GM19438 (cell line): ENCODE data around the gene PCK2.

ENCODE experiments used
- ATAC-seq: cut with Tn5 transposase; IDR thresholded peaks from one replicate; pipeline ENCODE4 v1.9.1; 2021; ENCODE audit warnings: low read depth; ENCODE audit not compliant: unreplicated experiment

Gene PCK2

DNA sequence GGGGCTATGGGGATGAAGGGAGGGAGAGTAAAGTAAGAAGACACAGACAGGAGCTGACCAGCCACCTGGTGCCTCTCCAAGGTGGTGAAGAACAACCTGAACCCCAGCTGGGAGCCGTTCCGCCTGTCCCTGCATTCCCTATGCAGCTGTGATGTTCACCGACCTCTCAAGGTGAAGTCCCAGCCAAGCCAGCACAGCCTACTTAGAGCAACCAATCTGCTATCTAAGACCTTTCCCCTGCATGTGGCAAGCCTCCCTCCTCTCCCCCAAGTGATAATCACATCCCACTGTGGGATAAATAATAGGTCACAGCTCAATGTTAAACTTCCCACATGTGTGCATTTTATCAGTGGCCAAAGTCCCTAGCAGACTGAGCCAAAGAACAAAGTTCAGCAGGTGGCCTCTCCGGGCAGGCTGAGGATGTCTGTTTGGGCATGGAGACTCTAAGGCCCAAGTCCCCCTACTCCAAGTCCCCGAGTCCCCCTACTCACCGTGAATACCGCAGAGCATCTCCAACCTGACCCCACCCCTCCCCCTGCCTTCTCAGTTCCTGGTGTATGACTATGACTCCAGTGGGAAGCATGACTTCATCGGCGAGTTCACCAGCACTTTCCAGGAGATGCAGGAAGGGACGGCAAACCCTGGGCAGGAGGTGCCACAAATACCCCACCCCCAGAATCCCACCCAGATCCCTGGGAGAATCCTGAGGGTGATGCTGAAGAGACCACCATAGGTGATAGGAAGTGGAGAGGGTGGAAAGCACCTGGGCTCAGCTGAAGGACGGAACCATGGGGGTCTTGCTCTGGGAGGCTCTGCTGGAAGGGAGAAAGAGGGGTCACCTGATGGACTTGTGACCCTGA, 19.3 kb upstream of the PCK2 start:
- ATAC-seq: no peak

DNA sequence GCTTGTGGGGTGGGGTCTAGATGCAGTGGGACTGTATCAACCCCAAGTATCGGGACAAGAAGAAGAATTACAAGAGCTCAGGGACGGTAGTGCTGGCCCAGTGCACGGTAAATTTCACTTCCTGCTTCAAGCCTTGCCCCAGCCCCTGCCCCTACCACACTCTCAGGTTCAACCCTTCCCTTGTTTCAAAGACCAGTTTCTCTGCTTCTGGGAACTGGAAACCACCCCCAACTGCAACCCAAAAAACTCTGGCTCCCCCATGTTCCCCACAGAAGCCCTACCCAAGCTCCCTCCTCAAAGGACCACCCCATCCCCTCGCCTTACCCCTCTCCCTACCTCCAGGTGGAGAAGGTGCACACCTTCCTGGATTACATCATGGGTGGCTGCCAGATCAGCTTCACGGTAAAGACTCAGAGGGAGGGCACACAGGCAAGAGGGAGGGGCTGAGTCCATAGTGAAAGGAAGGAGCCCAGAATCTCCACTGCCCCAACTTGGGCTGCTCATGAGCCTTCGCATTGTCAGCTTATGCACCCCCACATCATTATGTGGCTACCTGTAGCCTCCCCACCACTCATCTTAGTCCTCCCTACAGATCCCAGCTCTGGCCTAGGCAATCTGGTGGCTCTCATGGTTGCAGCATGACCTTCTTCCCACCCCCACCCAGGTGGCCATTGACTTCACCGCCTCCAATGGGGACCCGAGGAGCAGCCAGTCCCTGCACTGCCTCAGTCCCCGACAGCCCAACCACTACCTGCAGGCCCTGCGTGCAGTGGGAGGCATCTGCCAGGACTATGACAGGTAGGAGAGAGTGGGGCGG, 18.4 kb upstream of the PCK2 start:
- ATAC-seq: peak; percentile 70

DNA sequence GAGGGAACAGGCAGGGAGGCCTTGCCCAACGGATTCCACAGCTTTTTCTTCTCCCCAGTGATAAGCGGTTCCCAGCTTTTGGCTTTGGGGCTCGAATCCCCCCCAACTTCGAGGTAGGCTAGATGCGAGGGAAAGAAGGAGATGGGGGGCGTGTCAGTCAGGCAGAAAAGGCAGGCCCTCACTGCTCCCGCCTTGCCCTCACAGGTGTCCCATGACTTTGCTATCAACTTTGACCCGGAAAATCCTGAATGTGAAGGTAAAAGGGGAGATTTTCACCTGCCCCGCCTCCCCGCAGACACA, 17.9 kb upstream of the PCK2 start:
- ATAC-seq: no peak

DNA sequence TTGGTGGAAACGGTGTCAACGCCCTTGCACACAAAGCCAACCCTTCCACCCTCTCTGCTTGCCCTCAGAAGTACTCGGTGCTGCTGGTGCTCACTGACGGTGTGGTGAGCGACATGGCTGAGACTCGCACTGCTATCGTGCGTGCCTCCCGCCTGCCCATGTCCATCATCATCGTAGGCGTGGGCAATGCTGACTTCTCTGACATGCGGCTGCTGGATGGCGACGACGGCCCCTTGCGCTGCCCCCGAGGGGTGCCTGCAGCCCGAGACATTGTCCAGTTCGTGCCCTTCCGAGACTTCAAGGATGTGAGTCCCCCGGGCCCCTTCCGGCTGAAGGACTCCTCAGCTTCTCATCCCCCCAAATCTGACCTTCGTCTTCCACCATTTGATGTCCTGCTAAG, 17.0 kb upstream of the PCK2 start:
- ATAC-seq: no peak

DNA sequence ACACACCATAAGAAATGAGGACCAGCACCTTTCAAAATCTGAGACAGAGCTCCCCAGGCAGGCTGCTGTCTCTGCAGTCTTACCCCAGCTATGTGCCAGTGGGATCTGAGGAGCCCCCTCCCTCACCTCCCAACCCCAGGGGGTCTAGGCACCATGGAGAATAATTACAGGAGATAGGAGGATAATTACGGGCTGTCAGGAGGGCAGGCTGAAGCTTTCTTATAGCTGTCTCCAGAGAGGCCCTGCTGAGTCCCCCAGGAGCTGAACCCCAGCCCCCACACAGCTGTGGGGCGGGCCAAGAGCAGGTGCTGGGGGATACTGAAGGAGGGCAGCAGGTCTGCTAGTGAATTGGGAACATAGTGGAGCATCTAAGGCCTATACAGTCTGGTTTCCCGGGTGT, 16.0 kb upstream of the PCK2 start:
- ATAC-seq: no peak

DNA sequence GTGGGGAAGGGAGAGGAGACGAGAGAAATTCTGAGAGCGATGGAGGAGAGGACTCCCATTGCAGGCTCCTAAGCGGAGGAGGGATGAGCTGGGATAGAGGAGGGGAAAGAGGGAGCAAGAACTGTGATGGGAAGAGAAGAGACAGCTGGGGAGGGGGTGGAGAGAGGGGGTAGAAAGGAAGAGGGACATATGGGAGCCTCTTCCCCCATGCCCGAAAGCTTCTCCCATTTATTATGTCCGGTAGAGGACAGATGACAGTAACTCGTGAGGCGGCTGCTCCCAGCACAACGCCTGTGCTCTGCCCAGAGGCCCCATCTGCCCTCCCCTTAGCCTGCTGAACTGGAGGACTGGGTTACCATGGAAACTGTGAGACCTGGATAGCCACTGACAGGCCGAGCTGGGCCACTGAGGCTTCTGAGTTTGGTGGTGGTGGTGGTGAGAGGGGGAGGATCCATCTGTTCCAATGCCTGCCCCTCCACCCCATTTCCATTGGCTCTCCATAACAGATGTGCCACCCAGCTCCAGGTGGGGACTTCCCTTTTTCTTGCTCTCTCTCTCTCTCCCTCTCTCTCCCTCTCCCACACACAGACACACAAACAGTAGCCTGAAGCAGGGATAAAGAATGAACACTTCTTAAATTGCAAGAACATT, 14.5 kb upstream of the PCK2 start:
- ATAC-seq: no peak

DNA sequence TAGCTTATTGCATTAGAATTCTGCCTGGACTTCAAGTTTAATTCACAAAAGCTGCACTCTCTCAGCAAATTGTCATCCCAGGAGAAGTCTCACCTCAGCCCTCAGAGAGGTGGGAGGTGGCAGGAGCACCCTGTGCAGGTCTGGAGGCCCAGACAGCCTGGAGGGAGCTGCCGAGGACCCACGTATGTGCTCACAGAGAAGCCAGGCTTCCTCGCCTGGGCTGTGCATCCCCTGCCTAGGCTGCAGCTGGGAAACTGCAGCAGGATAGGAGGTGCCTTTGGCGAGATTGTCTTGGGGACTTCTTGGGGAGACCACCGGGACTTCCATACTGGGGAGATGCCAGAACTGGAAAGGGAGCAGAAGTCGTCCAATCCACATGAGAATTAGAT, 14.0 kb upstream of the PCK2 start:
- ATAC-seq: no peak

DNA sequence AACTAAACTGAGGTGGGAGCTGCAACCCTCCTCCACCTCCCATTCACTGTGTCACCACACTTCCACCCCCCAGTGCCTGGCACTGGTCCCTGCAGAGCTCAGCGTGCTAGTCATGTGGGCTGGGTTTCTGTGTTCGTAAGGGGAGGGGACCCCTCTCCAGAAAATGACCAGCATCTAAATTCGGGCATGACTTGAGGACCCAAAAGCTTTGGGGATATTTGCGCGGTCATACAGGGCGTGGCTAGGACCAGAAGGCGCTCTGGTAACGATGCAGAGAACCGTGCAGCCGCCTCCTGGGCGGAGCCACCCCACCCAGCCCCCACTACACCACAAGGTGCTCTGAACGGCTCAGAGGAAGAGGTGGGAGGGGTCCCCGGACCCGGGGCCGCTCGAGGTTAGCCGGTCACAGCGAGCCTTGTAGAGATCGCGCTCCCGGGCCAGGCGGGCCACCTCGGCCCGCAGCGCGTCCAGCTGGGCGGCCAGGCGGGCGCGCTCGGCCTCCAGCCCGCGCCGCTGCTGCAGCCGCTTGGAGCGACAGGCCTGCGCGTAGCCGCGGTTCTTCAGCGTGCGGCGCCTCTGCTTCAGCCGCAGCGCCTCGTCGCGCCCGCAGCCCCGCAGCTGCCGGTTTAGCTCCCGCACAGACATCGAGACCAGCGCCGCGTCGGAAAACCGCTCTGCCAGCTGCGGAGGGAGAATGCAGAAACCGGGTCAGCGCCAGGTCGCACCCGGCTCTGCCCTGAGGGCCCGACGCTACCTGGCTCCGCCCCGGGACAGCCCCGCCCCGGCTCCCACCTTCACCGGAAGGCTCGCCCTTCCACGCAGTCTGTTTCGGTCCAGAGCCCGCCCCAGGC, 13.0 kb upstream of the PCK2 start:
- peak; percentile 89 for ATAC-seq

DNA sequence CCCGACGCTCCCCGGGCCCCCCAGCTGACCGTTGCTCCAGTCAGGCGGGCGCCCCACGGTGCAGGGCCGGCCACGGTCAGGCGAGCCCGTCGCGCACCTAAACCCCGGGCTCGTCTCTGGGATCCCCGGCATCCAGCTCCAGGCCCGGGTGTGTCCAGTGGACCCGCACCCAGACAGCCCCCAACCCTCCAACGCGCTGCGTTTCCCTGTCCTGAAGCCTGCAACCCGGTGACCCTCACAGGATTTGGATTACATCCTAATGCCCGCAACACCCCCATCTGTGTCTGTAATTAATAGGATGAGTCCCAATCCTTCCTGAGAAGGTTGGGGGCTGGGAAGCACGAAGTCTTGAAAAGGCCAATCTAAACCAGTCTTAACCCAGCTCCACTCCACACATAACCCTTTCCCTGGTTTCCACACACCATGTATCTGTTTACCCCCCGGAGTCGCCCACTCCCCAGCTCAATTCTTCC, 12.3 kb upstream of the PCK2 start:
- no peak for ATAC-seq

DNA sequence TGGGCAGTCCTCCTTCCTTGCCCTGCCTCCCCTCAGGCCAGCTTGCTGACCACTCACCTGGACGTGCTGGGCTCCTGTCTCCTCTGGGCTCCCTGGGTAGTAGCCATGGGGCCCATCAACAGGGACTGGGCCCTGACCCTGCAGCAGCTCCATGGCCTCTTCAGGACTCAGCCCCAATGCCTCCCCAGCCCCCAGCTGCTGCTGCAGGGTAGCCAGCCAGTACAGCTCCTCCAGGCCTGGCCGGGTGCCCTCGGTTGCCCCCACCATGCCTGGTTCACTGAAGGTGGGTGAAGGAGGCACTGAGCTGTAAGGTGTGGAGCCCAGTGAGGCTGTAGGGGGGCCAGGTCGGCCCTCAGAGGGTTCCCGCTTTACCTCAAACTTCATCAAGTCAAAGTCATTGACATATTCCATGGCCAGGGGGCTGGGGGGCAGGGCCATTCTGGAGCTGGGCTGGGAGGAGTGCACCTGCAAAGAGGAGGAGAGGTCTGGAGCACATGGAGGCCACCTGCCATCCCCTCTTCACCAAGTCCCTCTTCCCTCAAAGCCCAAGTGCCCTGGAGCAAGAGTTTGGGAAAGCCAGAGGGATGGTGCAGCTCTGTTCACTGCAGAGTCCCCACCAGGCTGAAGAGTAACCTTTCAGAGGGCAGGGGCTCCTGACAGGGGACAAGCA, 11.6 kb upstream of the PCK2 start:
- no peak for ATAC-seq

DNA sequence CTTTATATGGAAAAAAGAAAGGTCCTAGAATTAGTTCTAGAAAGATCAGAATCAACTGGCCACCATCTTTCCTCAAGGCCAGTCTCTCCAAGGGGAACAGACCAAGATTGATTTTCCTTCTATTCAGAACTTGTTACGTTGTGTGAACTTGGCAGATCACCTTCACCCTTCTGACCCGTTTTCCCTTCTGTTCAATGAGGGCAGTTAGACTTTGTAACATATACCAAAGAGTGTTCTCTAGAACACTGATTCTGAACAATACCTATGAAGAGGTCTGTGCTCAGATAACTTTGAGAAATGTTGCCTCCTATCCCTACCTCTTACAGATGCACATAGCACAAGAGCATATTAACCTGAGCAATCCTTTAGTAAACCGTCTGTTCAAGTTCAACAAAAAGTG, 10.6 kb upstream of the PCK2 start:
- no peak for ATAC-seq

DNA sequence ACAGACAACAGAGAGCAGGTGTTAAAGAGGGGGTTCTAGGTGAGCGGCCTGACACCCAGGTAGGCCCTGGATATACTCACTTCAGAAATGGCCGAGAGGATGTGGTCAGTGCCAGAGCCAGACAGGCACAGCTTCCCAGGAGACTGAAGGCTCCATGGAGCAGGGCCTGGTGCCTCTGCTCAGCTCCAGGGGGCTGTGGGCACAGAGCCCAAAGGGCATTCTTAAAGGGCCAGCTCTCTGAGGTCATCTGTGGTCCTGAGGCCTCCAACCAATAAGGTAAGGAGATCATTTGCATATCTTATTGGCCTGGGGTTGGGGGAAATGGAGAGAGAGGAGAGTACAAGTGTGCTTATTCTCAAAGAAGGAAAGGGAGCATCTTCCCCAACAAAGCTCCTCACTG, 9.7 kb upstream of the PCK2 start:
- ATAC-seq: no peak

DNA sequence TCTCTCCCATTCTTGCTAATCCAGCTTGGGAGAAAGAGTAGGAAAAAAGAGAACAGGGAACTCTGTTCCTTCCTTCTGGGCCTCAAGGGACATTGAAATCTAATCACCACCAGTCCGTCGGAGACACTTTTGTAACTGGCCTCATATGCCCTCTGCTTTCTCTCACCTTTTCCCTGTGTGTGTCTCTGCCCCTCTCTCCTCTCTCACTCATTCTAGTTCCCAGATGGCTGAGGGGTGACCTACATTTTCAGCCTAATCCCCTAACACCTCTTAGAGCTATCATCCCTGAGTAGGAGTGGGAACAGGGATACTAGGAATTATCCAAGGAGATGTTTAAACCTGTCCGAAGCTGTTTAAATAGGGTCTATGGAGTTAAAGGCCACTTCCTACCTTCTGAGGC, 8.9 kb upstream of the PCK2 start:
- ATAC-seq: no peak

DNA sequence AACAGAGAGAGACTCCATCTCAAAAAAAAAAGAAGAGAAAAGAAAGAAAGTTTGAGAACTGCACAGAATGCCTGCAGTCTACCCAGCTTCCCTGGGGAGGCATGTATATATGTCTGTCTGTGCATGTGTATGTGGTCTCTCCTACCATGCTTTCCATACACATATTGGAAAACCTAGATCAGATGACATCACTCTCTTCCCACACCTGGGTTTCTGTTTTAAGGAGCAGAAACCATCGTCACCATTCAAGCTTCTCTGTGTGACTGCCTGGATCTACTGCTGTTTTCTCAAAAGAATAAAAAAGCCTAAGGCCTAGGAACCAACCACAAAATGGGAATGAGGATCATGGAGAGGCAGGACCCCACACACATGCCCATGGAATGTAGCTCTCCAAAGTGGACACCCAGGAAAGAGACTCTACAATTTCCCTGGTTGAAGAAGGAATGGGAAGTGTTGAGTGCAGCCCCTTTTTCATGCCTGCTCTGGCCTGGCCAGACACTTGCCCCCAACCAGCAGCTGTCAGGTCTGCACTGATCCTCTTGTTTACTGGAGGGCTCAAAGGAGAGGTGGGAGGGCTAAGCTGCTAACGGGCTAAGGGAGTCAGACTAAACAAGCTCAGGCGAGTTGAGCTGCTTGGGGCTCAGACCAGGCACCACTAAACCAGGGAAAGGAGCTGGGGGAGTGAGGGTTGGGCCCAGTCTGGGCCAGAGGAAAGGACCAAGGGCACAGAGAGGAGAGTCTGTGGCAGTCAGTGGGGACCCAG, 7.7 kb upstream of the PCK2 start:
- ATAC-seq: no peak

DNA sequence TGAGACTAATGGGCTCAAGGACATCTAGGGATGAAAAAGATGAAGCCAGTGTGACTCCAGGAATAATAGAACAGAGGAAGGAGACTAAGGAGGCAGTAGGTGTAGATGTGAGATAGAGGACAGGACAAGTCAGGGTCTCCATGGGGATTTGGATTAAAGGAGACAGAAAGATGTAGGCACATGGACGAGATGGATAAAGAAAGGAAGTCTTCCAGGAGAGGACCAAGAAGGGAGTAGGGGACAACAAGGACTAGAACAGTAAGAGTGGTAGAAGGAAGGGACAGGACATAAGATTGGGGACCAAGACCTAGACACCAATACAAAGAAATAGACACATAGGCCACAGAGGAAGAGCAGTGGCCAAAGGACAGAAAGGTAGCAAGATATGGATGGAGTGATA, 7.1 kb upstream of the PCK2 start:
- no peak for ATAC-seq

DNA sequence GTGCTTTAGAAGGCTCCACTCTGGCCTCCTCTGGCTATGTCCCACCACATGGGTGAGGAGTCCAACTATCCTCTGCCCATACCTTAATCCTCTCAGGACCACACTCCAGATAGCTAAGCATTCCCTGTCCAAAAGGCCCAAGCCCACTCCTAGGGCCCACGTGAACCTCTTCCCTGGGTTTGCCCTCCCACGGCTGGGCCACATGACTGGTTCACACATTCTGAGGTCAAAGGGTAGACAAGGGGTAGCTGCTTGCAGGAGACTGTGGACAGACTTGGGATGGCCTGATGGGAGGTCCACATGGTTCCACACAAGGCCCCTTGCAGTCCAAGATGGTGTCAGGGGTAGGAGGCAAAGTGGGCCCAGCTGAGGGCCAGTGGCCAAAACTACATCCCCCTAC, 6.0 kb upstream of the PCK2 start:
- no peak for ATAC-seq

DNA sequence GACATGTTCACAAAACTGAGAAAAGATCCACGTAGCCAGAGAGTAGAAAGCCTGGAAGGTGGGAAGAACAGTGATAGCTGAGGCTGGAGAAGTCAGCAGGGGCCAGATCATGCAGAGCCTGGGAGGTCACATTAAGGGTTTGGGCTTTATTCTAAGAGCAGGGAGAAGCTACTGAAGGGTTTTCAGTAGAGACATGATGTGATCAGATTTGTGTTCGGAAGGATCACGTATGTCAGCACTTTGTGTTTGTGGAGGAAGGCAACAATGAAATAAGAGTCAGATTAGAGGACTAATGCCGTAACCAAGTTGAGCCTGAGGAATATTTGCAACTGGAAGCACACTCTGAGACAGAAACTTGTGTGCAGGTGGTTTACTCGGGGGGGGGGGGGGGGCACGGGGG, 4.2 kb upstream of the PCK2 start:
- ATAC-seq: no peak

DNA sequence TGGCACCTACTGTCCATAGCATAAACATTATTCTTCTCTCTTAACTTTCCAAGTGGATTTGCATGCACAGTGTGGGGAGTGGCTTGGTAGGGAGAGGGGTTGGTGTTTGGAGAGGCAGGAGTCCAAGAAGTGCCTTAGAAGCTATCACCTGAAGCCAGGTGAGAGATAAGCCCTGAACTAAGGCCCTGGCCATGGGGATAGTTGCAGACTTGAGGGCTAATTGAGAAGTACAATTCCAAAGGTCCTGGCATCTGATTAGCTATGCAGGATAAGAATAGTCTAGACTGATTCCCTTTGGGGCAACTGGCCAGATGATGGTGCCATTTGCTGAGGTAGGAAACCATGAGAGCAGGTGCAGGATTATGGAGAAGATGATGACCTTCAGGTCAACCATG, 2.0 kb upstream of the PCK2 start:
- no peak for ATAC-seq

DNA sequence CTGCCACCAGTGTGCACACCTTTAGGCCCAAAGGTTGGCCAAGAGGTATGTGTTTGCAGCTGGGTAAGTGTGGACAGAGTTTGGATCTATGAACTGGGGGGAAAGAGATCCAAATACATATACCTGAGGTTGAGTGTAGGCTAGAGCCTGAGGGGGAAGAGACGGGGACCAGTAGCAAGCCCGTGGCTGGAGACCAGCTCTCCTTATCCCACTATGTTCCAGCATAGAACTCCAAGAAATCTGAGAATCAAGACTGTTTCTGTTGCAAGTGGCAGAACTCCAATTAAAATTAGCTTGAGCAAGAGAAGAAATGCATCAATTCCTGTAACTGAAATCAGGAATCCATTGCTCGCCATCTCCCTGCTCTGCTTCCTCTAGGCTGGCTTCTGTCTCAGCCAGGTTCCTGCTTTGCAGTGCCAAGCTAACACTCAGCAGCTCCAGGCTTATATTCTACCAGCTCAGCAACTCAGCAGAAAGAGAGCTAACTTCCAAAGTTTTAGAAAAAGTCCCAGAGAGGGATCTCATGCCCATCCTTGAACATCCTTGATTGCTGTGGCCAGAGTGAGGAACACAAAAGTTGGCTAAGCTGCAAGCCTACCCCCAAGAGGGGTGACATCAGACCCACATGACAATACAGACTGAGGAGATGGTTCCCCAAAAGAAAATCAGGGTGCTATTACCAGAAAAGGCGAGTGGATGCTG, 1.5 kb upstream of the PCK2 start:
- ATAC-seq: no peak
